NT2/D1 (cell line): ENCODE data around the gene CCNQ.

Source experiments
- SUZ12 ChIP-seq: IDR thresholded peaks from 2 replicates; pipeline ENCODE4 v1.6.1; 2011; ENCODE audit not compliant: insufficient read length, insufficient read depth; ENCODE audit errors: extremely low read depth
- YY1 ChIP-seq: IDR thresholded peaks from 2 replicates; pipeline ENCODE4 v1.6.1; 2011; ENCODE audit not compliant: insufficient read length, insufficient read depth
- ZNF274 ChIP-seq: IDR thresholded peaks from 2 replicates; pipeline ENCODE4 v1.6.1; 2011; ENCODE audit warnings: mild to moderate bottlenecking, low read depth, low read length

DNA sequence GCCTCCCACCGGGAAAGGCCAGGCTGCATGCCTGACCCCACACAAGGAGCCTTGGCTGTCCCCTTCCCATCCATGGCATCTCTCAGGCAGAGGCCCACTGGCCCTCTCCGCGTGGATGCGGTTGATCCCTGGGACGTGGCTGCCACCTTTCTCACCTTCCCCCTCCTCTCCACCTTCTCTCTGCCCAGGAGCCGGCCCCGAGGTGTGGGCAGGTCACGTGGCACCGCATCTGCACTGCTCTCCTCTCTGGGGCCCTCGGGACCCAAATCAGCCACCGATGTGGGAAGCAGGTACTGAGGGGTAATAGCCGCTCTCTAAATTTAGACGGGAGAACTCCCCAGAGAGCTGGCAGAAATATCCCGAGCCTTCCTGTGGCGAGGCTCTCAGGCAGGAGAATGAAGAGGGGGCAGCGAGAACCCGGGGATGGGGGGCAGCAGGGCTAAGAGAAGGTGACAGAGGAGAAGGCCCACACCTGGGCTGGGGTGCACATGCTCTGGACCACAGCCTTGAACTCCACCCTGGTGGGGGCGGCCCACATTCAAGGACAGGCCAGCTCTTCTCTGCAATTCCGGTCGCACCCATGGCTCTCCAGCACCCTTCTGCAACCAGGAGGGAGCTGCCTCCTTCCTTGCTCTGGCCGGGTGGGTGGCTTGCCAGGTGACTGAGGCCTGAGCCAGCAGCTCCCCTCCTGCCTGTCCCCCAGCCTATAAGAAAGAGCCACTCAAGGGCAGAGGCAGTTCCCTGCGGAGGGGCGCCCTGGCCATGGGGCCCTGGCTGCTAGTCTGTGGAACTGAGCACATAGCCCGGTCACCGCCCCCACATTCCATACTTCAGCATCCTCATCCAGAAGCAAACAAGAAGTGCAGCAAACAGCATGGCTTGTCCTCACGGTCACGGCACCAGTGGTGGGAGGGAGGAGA, 38.4 kb upstream of the CCNQ start:
- no peak for TF ChIP-seq ZNF274
- TF ChIP-seq YY1: no peak
- no peak for TF ChIP-seq SUZ12
